ENCODE measurements around the gene SNTN. TPM values are rescaled to one million over a fixed set of nuclear protein-coding genes. Genes with fewer than 3 reads are reported as not detected.

Gene SNTN
- total and polyA plus RNA-seq, 7 experiments from 2014 or later: not detected

DNA sequence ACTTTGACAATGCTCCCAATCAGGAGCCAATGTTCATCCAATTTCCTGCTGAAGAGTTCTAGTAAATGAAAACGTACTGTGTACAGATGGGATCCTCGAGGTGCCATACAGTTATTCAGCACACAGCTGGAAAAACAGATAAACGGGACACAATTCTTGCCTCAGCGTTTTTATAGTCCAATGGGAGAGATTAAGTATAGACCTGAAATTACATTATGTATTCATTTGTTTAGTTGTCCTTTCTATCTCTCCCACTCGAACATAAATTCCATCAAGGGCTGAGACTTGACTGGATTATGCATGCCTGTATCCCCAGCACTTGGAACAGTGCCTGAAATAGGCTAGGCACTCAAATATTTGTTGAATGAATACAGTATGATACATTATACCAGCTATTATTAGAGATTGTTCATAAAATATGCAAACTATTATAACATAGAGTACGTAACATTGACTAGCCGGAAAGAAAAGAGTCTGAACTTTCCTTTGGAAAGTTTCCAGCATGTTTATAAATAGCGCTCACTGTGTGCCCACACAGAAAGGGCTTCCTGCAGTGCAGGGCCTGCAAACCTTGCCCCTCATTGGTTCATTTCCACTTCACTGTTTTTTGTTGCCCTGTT is 27.4 kb upstream of the SNTN start:
- CTCF ChIA-PET: no interaction called here
- Histone ChIP-seq H3K4me1 (ENCODE audit: control insufficient read depth in 2 of 2, insufficient read depth in 2 of 2, low read length in 2 of 2) (no peaks in the 10 kb centered on the region), H3K36me3 (ENCODE audit: control insufficient read depth in 2 of 3, insufficient read depth in 3 of 3, low read length in 3 of 3) (no peaks in the 10 kb centered on the region), H3K27ac (ENCODE audit: low read depth, low read length) (no peak overlapping the region), H3K4me3 (ENCODE audit: low read length) (no peak overlapping the region), H3K9me3 (ENCODE audit: control insufficient read depth in 2 of 3, low read length in 3 of 3) (no peaks in the 10 kb centered on the region), H3K27me3 (ENCODE audit: control insufficient read depth in 2 of 2, insufficient read depth in 2 of 2, low read length in 2 of 2) (no peaks in the 10 kb centered on the region)
- Mint-ChIP-seq H3K27me3 (peaks cover 0 to 5% (median 0%) of the 10 kb centered on the region in 5 donors), H3K4me1 (no peaks in the 10 kb centered on the region), H3K36me3 (no peaks in the 10 kb centered on the region), H3K4me3 (no peak overlapping the region), H3K9me3 (peaks cover 0 to 14% (median 3%) of the 10 kb centered on the region in 11 donors), H3K27ac (no peak overlapping the region)
- intact Hi-C loops (cut with micrococcal nuclease): no loop called here
- POLR2A ChIA-PET: no interaction called here
- DNase-seq (no peak), ATAC-seq (no peak)

DNA sequence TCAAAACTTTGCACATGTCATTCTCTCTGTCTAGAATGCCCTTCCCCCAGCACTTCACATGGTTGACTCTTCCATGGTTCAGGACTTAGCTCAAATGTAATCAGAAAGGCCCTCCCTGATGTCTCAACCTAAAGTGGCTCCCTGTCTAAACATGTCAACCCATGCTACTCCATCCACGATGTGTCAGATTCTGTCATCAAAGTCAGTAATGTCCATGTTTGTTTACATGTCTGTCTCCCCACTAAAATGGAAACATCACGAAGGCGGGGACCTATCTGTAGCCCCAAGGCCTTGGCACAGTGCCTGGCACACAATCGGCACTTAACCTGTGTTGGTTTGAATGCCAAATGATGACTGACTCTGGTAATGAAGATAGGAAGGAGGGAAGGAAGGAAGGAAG is 20.8 kb upstream of the SNTN start:
- ChIA-PET POLR2A (no interaction called here), CTCF (no interaction called here)
- Mint-ChIP-seq H3K4me1 (no peaks in the 10 kb centered on the region), H3K9me3 (peaks cover 0 to 16% (median 5%) of the 10 kb centered on the region in 11 donors), H3K27ac (no peak overlapping the region), H3K27me3 (peaks cover 0 to 22% (median 4%) of the 10 kb centered on the region in 5 donors), H3K36me3 (no peaks in the 10 kb centered on the region), H3K4me3 (no peak overlapping the region)
- H3K4me3 ChIP-seq (ENCODE audit: low read length): no peak overlapping the region
- no peaks in the 10 kb centered on the region for H3K4me1 ChIP-seq (ENCODE audit: control insufficient read depth in 2 of 2, insufficient read depth in 2 of 2, low read length in 2 of 2)
- H3K36me3 ChIP-seq (ENCODE audit: control insufficient read depth in 2 of 3, insufficient read depth in 3 of 3, low read length in 3 of 3): no peaks in the 10 kb centered on the region
- DNase-seq: no peak
- ATAC-seq: no peak
- H3K9me3 ChIP-seq (ENCODE audit: control insufficient read depth in 2 of 3, low read length in 3 of 3): no peaks in the 10 kb centered on the region
- H3K27me3 ChIP-seq (ENCODE audit: control insufficient read depth in 2 of 2, insufficient read depth in 2 of 2, low read length in 2 of 2): no peaks in the 10 kb centered on the region
- intact Hi-C loops (cut with micrococcal nuclease): no loop called here
- H3K27ac ChIP-seq (ENCODE audit: low read depth, low read length): no peak overlapping the region

DNA sequence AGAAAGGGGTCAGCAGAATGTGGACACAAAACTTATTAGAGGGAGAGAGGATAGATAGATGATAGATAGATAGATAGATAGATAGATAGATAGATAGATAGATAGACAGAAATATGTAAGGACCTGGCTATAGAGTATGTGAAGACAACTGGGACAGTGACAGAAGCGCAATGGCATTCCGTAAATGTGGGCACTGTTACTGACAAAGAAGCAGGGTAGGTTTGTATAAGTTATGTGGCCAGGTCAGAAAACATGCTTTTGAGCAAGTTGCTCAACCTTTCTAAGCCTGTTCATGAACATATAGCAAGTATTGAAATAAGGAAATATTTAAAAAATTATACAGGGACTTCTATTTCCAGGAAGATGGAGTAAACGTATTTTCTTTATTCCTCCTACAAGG is 17.3 kb upstream of the SNTN start:
- Histone ChIP-seq H3K4me3 (ENCODE audit: low read length) (no peak overlapping the region), H3K36me3 (ENCODE audit: control insufficient read depth in 2 of 3, insufficient read depth in 3 of 3, low read length in 3 of 3) (no peaks in the 10 kb centered on the region), H3K4me1 (ENCODE audit: control insufficient read depth in 2 of 2, insufficient read depth in 2 of 2, low read length in 2 of 2) (no peaks in the 10 kb centered on the region), H3K9me3 (ENCODE audit: control insufficient read depth in 2 of 3, low read length in 3 of 3) (no peaks in the 10 kb centered on the region), H3K27me3 (ENCODE audit: control insufficient read depth in 2 of 2, insufficient read depth in 2 of 2, low read length in 2 of 2) (no peaks in the 10 kb centered on the region), H3K27ac (ENCODE audit: low read depth, low read length) (no peak overlapping the region)
- no peak for DNase-seq
- H3K4me3 Mint-ChIP-seq: no peak overlapping the region
- intact Hi-C loops (cut with micrococcal nuclease): no loop called here
- H3K36me3 Mint-ChIP-seq: peaks cover 0 to 4% (median 0%) of the 10 kb centered on the region in 5 donors
- no peaks in the 10 kb centered on the region for H3K4me1 Mint-ChIP-seq
- CTCF ChIA-PET: no interaction called here
- ATAC-seq: no peak
- POLR2A ChIA-PET: no interaction called here
- H3K27me3 Mint-ChIP-seq: peaks cover 0 to 26% (median 4%) of the 10 kb centered on the region in 5 donors
- peaks cover 0 to 18% (median 7%) of the 10 kb centered on the region in 11 donors for H3K9me3 Mint-ChIP-seq
- no peak overlapping the region for H3K27ac Mint-ChIP-seq

DNA sequence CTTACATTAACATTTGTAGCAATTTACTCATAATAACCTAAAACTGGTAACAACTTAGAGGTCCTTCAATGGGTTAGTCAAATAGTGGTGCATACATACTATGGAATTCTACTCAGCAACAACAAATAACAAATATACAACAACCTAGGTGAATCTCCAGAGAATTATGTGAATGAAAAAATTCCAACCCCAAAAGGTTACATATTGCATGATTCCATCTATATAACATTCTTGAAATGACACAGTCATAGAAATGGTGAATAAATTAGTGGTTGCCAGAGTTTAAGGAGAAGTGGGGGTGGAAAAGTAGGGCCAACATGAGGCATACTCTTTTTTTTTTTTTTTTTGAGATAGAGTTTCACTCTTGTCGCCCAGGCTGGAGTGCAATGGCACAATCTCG is 12.7 kb upstream of the SNTN start:
- intact Hi-C loops (cut with micrococcal nuclease): no loop called here
- ChIA-PET POLR2A (no interaction called here), CTCF (no interaction called here)
- no peak for ATAC-seq
- no peak overlapping the region for H3K27ac ChIP-seq (ENCODE audit: low read depth, low read length)
- H3K9me3 ChIP-seq (ENCODE audit: control insufficient read depth in 2 of 3, low read length in 3 of 3): no peaks in the 10 kb centered on the region
- H3K27me3 ChIP-seq (ENCODE audit: control insufficient read depth in 2 of 2, insufficient read depth in 2 of 2, low read length in 2 of 2): no peaks in the 10 kb centered on the region
- H3K27me3 Mint-ChIP-seq: peaks cover 0 to 19% (median 9%) of the 10 kb centered on the region in 5 donors
- no peaks in the 10 kb centered on the region for H3K4me1 Mint-ChIP-seq
- H3K36me3 ChIP-seq (ENCODE audit: control insufficient read depth in 2 of 3, insufficient read depth in 3 of 3, low read length in 3 of 3): no peaks in the 10 kb centered on the region
- DNase-seq: no peak
- H3K4me1 ChIP-seq (ENCODE audit: control insufficient read depth in 2 of 2, insufficient read depth in 2 of 2, low read length in 2 of 2): no peaks in the 10 kb centered on the region
- H3K4me3 Mint-ChIP-seq: no peak overlapping the region
- no peak overlapping the region for H3K27ac Mint-ChIP-seq
- no peak overlapping the region for H3K4me3 ChIP-seq (ENCODE audit: low read length)
- H3K36me3 Mint-ChIP-seq: peaks cover 0 to 12% (median 0%) of the 10 kb centered on the region in 5 donors
- H3K9me3 Mint-ChIP-seq: peaks cover 0 to 19% (median 9%) of the 10 kb centered on the region in 11 donors

DNA sequence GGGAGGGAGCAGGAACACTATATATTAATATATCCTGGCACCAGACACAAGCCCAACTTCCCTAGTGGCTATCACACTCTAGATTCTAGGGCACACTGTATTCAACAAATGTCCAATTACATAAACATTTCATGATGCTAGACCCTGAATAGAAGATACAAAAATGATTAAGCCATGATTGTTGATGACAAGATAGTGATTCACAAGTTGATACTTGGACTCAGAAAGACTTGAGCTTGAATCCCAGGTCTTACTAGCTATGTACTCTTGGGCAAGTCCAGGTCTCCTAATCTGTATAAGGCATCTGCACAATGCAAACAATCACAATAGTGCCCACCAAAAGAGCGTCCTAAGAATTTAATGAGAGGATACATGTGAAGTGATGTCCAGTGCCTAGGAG is 10.0 kb upstream of the SNTN start:
- Mint-ChIP-seq H3K27me3 (peaks cover 0 to 24% (median 9%) of the 10 kb centered on the region in 5 donors), H3K36me3 (peaks cover 0 to 10% (median 0%) of the 10 kb centered on the region in 5 donors), H3K4me3 (no peak overlapping the region), H3K27ac (no peak overlapping the region), H3K9me3 (peaks cover 0 to 12% (median 6%) of the 10 kb centered on the region in 11 donors), H3K4me1 (no peaks in the 10 kb centered on the region)
- no peak overlapping the region for H3K27ac ChIP-seq (ENCODE audit: low read depth, low read length)
- intact Hi-C loops (cut with micrococcal nuclease): no loop called here
- no peaks in the 10 kb centered on the region for H3K4me1 ChIP-seq (ENCODE audit: control insufficient read depth in 2 of 2, insufficient read depth in 2 of 2, low read length in 2 of 2)
- CTCF ChIA-PET: no interaction called here
- H3K4me3 ChIP-seq (ENCODE audit: low read length): no peak overlapping the region
- H3K9me3 ChIP-seq (ENCODE audit: control insufficient read depth in 2 of 3, low read length in 3 of 3): no peaks in the 10 kb centered on the region
- no peaks in the 10 kb centered on the region for H3K27me3 ChIP-seq (ENCODE audit: control insufficient read depth in 2 of 2, insufficient read depth in 2 of 2, low read length in 2 of 2)
- ATAC-seq: no peak
- no peaks in the 10 kb centered on the region for H3K36me3 ChIP-seq (ENCODE audit: control insufficient read depth in 2 of 3, insufficient read depth in 3 of 3, low read length in 3 of 3)
- POLR2A ChIA-PET: no interaction called here
- DNase-seq: no peak

DNA sequence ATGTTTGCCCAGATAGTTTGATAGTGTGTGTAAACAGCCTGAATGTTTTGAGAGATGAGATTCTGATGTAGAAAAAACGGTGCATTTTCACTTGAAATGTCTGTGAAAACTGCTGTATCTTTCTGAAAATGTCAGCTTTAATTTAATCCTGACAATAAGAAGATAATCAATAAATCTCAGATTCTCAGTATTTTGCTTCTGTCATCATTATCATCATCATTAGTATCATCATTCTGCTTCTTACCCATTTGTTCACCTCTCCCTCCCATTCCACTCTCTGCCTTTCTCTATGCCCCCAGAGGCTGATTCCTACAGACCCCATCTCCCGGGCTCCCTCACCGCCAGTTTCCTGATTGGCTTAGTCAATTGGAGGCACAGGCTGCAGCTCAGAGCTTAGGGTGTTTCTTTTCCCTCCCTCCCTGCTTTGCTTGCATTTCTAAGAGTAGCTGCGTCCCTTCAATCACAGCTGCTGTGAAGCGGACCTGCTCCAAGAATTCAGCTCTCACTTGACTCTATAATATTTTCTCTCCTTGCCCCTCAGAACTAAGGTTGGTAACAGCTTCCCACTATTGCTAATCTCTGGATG is 8.2 kb upstream of the SNTN start:
- CTCF ChIA-PET: no interaction called here
- DNase-seq (no peak), ATAC-seq (no peak)
- Histone ChIP-seq H3K9me3 (ENCODE audit: control insufficient read depth in 2 of 3, low read length in 3 of 3) (no peaks in the 10 kb centered on the region), H3K4me3 (ENCODE audit: low read length) (no peak overlapping the region), H3K27me3 (ENCODE audit: control insufficient read depth in 2 of 2, insufficient read depth in 2 of 2, low read length in 2 of 2) (no peaks in the 10 kb centered on the region), H3K4me1 (ENCODE audit: control insufficient read depth in 2 of 2, insufficient read depth in 2 of 2, low read length in 2 of 2) (no peaks in the 10 kb centered on the region), H3K36me3 (ENCODE audit: control insufficient read depth in 2 of 3, insufficient read depth in 3 of 3, low read length in 3 of 3) (no peaks in the 10 kb centered on the region), H3K27ac (ENCODE audit: low read depth, low read length) (no peak overlapping the region)
- peaks cover 0 to 9% (median 0%) of the 10 kb centered on the region in 5 donors for H3K36me3 Mint-ChIP-seq
- H3K4me3 Mint-ChIP-seq: no peak overlapping the region
- H3K27me3 Mint-ChIP-seq: peaks cover 0 to 24% (median 9%) of the 10 kb centered on the region in 5 donors
- H3K4me1 Mint-ChIP-seq: no peaks in the 10 kb centered on the region
- POLR2A ChIA-PET: no interaction called here
- H3K27ac Mint-ChIP-seq: no peak overlapping the region
- intact Hi-C loops (cut with micrococcal nuclease): no loop called here
- H3K9me3 Mint-ChIP-seq: peaks cover 0 to 18% (median 10%) of the 10 kb centered on the region in 11 donors

Data from naive thymus-derived CD4-positive, alpha-beta T cell (primary cell).